SK-N-SH (cell line): ENCODE data around the gene NOS1. TPM values are rescaled to one million over a fixed set of nuclear protein-coding genes. Genes with fewer than 3 reads are reported as not detected.
"Not testable (repeated sequence)": the region's sequence is repeated elsewhere in the genome, so short reads cannot be mapped to it uniquely, and the experiment has no call there.

Source experiments
- CTCF ChIA-PET: fragments of 300-600, 350-600 bp; formaldehyde crosslinking; extraction: SDS; loops from one replicate; lab custom pipeline; 2021; lab: Yijun Ruan, JAX
- POLR2A ChIA-PET: fragments of 350-600 bp; sonication (Branson Sonifier 250); formaldehyde crosslinking; extraction: SDS; loops from one replicate; lab custom pipeline; 2020; ENCODE audit warnings: antibody characterized with exemption, inconsistent platforms; lab: Yijun Ruan, JAX
- DNase-seq: peaks from one replicate; pipeline ENCODE4 v3.0.0; 2012
- H2AFZ ChIP-seq: fragments of 200-600 bp; sonication (generic); 2 replicates; pipeline ENCODE4 v1.8.1; 2016; ENCODE audit warnings: antibody characterized with exemption, mild to moderate bottlenecking, low read depth
- H3F3A ChIP-seq: fragments of 200-600 bp; sonication (generic); replicated peaks from 2 replicates; pipeline ENCODE3; 2016; ENCODE audit warnings: antibody characterized with exemption, mild to moderate bottlenecking; ENCODE audit not compliant: insufficient read depth
- H3K27ac ChIP-seq, 2 experiments: fragments of 200-500 bp in 1 of 2; fragments of 200-600 bp in 1 of 2; sonication (Bioruptor generic) in 1 of 2; sonication (generic), shearing (Covaris generic) in 1 of 2; 2 replicates each; pipeline versions ENCODE4 v1.5.1 to v1.6.1; 2014 to 2016; ENCODE audit warnings: low read depth in 2 of 2, inconsistent platforms in 1 of 2, low read length in 1 of 2, mild to moderate bottlenecking in 1 of 2, mixed read lengths in 1 of 2
- H3K27me3 ChIP-seq: fragments of 200-600 bp; sonication (generic), shearing (Covaris generic); 2 replicates; pipeline ENCODE4 v1.6.1; 2016; ENCODE audit warnings: mixed run types; ENCODE audit not compliant: insufficient read depth
- H3K36me3 ChIP-seq, 2 experiments: fragments of 200-500 bp in 1 of 2; fragments of 200-600 bp in 1 of 2; sonication (Bioruptor generic) in 1 of 2; sonication (generic) in 1 of 2; replicated peaks in 1 of 2; 2 replicates each; pipeline versions ENCODE3 to v1.5.1; 2014 to 2016; ENCODE audit warnings: low read length in 1 of 2, mild to moderate bottlenecking in 1 of 2; ENCODE audit not compliant: insufficient read depth in 2 of 2, control insufficient read depth in 1 of 2
- H3K4me1 ChIP-seq, 2 experiments: fragments of 200-500 bp in 1 of 2; fragments of 200-600 bp in 1 of 2; sonication (Bioruptor generic) in 1 of 2; sonication (generic), shearing (Covaris generic) in 1 of 2; 2 replicates each; pipeline versions ENCODE4 v1.5.1 to v1.6.1; 2014 to 2016; ENCODE audit warnings: low read depth in 1 of 2, low read length in 1 of 2, mixed run types in 1 of 2; ENCODE audit not compliant: insufficient read depth in 2 of 2, control insufficient read depth in 1 of 2
- H3K4me2 ChIP-seq: fragments of 200-600 bp; sonication (generic), shearing (Covaris generic); 2 replicates; pipeline ENCODE4 v1.6.1; 2017; ENCODE audit warnings: mixed run types
- H3K4me3 ChIP-seq, 2 experiments: fragments of 200-500 bp in 1 of 2; fragments of 200-600 bp in 1 of 2; sonication (Bioruptor generic) in 1 of 2; sonication (generic), shearing (Covaris generic) in 1 of 2; 2 replicates each; pipeline versions ENCODE4 v1.5.1 to v1.8.1; 2014 to 2016; ENCODE audit warnings: low read depth in 2 of 2, inconsistent platforms in 1 of 2, low read length in 1 of 2, mild to moderate bottlenecking in 1 of 2, mixed read lengths in 1 of 2, moderate library complexity in 1 of 2
- H3K79me2 ChIP-seq: fragments of 200-600 bp; sonication (generic); 2 replicates; pipeline ENCODE4 v1.8.1; 2017; ENCODE audit warnings: mild to moderate bottlenecking; ENCODE audit not compliant: insufficient read depth
- H3K9ac ChIP-seq: fragments of 200-600 bp; sonication (generic); 2 replicates; pipeline ENCODE4 v1.6.1; 2017; ENCODE audit warnings: mixed run types
- H3K9me2 ChIP-seq: fragments of 200-600 bp; sonication (generic); 2 replicates; pipeline ENCODE4 v1.6.1; 2017; ENCODE audit warnings: mixed run types
- H3K9me3 ChIP-seq: fragments of 200-600 bp; sonication (generic); 2 replicates; pipeline ENCODE4 v1.6.1; 2017; ENCODE audit warnings: mixed run types, mild to moderate bottlenecking, moderate library complexity
- H4K20me1 ChIP-seq: fragments of 200-600 bp; sonication (generic); 2 replicates; pipeline ENCODE4 v1.6.1; 2017; ENCODE audit warnings: mild to moderate bottlenecking, mixed run types; ENCODE audit not compliant: insufficient read depth
- CHD2 ChIP-seq: fragments of 150-350 bp; IDR thresholded peaks from 2 replicates; pipeline ENCODE4 v1.6.1; 2018; ENCODE audit warnings: low read length; ENCODE audit not compliant: partially characterized antibody
- ELF1 ChIP-seq: IDR thresholded peaks from 2 replicates; pipeline ENCODE4 v1.4.0; 2012
- FOSL2 ChIP-seq: IDR thresholded peaks from 2 replicates; pipeline ENCODE4 v1.4.0; 2012; ENCODE audit warnings: low read depth, mild to moderate bottlenecking, moderate library complexity, borderline replicate concordance
- MXI1 ChIP-seq: IDR thresholded peaks from 2 replicates; pipeline ENCODE4 v1.6.1; 2012; ENCODE audit warnings: mild to moderate bottlenecking, low read depth, low read length, improper control_type of control experiment
- NFIC ChIP-seq: IDR thresholded peaks from 2 replicates; pipeline ENCODE4 v1.4.0; 2012; ENCODE audit warnings: borderline replicate concordance
- REST ChIP-seq: IDR thresholded peaks from 2 replicates; pipeline ENCODE4 v1.6.1; 2012; ENCODE audit warnings: mild to moderate bottlenecking, low read depth, low read length, moderate library complexity
- TAF1 ChIP-seq: IDR thresholded peaks from 2 replicates; pipeline ENCODE4 v1.6.1; 2012; ENCODE audit warnings: low read depth, mild to moderate bottlenecking, low read length, moderate library complexity, borderline replicate concordance
- TCF12 ChIP-seq: IDR thresholded peaks from 2 replicates; pipeline ENCODE4 v1.4.0; 2012
- USF1 ChIP-seq: IDR thresholded peaks from 2 replicates; pipeline ENCODE4 v1.4.0; 2012; ENCODE audit warnings: low read depth, borderline replicate concordance
- ZBTB33 ChIP-seq: IDR thresholded peaks from 2 replicates; pipeline ENCODE4 v1.4.0; 2012; ENCODE audit warnings: low read depth, borderline replicate concordance
- WGBS: methylation state at CpG from one replicate; pipeline ENCODE4 v1.1.6; 2017; ENCODE audit warnings: low lambda C conversion rate; 5-methylcytosine and 5-hydroxymethylcytosine counted together
- polyA plus RNA-seq, 3 experiments: library from polyadenylated mRNA; depleted of rRNA; stranded (reverse); fragments of >200 nt; gene quantifications; 2 replicates each; pipeline ENCODE4 v1.2.3, GENCODE V29; 2012

The NOS1 gene
- polyA plus RNA-seq, 1 of the 3 experiments (the other 2 are of a cell fraction): 0.02 TPM

DNA sequence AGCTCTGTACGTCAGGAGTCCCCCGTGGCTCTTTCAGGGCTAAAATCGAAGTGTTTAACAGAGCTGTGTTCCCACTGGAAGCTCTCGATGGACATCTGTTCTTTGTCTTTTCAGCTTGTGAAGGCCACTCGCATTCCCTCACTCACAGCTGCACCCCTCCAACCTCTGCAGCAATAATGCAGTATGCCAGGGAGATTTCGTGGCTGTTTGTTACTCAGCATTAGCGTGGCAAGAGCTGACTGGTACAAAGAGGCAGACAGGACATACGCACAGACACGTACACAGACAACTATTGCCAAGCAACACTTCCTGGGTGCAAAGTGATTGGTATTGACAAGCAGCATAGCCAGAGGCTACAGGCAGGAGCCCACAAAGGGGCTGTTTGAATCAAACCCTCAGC is 159.4 kb downstream of the NOS1 start:
- Histone ChIP-seq H3K4me3 (no peak overlapping the region), H3K9me3 (no peaks in the 10 kb centered on the region), H3K79me2 (no peaks in the 10 kb centered on the region), H3K36me3 (no peaks in the 10 kb centered on the region), H3K27me3 (no peaks in the 10 kb centered on the region; the same call in 1 of the 2 replicates), H2AFZ (no peak overlapping the region), H3K27ac (no peak overlapping the region), H3K9me2 (no peaks in the 10 kb centered on the region), H3K4me2 (no peak overlapping the region), H3F3A (no peaks in the 10 kb centered on the region), H3K9ac (no peak overlapping the region), H3K4me1 (no peaks in the 10 kb centered on the region), H4K20me1 (no peaks in the 10 kb centered on the region)
- ChIA-PET CTCF (interaction anchor here (0.6 to 2.3 kb wide), 5 partner anchors 32 to 655 kb away, joined by 3 to 10 read pairs (median 4); no protein-coding TSS in a partner anchor), POLR2A (no interaction called here)
- no peak for DNase-seq
- WGBS: 70% methylated on average over 9 of the region's 9 CpGs
- TF ChIP-seq USF1 (no peak), ZBTB33 (no peak), ELF1 (no peak), CHD2 (no peak), NFIC (no peak), REST (no peak), FOSL2 (no peak), TAF1 (no peak), MXI1 (no peak), TCF12 (no peak)

DNA sequence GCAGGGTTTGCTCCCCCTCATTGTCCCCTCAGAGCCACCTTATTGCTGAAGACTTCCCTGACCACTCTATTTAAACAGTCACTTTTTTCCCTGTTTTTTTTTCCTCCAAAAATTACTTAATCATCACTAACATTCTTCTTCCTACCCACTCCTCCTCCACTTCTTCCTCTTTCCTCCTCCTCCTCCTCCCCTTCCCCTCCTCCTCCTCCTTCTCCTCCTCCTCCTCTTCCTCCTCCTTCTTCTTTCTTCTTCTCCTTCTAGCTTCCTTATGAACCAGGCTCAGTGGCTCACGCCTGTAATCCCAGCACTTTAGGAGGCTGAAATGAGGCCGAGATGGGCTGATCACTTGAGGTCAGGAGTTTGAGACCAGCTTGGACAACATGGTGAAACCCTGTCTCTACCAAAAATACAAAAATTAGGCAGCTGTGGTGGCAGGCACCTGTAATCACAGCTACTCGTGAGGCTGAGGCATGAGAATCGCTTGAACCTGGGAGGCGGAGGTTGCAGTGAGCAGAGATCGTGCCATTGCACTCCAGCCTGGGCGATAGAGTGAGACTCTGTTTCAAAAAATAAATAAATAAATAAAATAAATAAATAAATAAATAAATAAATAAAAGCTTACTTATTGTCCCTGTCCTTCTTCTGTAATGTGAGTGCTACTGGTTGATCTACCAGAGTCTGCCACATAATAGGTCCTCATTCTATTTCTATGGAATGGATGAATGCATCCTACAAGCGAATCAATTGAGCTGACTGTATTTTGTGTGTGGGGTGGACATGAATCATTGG is 161.3 kb downstream of the NOS1 start:
- DNase-seq: not testable (repeated sequence)

DNA sequence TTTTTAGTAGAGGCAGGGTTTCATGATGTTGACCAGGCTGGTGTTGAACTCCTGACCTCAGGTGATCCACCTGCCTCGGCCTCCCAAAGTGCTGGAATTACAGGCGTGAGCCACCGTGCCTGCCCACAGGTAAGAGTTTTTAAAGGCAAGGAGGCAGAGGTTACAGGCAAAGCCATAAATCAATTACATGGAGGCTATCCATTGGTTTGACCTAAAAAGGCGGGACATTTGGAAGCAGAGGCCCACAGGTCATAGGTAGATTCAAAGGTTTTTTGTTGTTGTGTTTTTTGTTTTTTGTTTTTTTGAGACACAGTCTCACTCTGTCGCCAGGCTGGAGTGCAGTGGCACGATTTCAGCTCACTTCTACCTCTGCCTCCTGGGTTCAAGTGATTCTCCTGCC is 165.1 kb downstream of the NOS1 start:
- H3K9ac ChIP-seq, H3K79me2 ChIP-seq, H3K4me3 ChIP-seq, H3K4me2 ChIP-seq, H3K9me3 ChIP-seq, H3K36me3 ChIP-seq, H3F3A ChIP-seq, H3K27ac ChIP-seq, DNase-seq, H3K4me1 ChIP-seq, H2AFZ ChIP-seq, POLR2A ChIA-PET, H3K9me2 ChIP-seq, H3K27me3 ChIP-seq, H4K20me1 ChIP-seq: not testable (repeated sequence)
- CTCF ChIA-PET: interaction anchor here (0.8 to 3.4 kb wide), 5 partner anchors 16 to 660 kb away, joined by 4 to 10 read pairs (median 7); no protein-coding TSS in a partner anchor
- 35% methylated on average over 3 of the region's 6 CpGs for WGBS

More for the DNA sequence above, 161.3 kb downstream of the NOS1 start:
- H4K20me1 ChIP-seq, H3F3A ChIP-seq, H3K4me1 ChIP-seq, H3K9ac ChIP-seq, H3K4me2 ChIP-seq, H2AFZ ChIP-seq, H3K4me3 ChIP-seq, H3K9me2 ChIP-seq, H3K9me3 ChIP-seq, POLR2A ChIA-PET, H3K27me3 ChIP-seq, H3K36me3 ChIP-seq, H3K79me2 ChIP-seq, H3K27ac ChIP-seq: not testable (repeated sequence)
- CTCF ChIA-PET: interaction anchor here (1.0 to 1.9 kb wide), 6 partner anchors 8 to 650 kb away, joined by 3 to 7 read pairs (median 5); no protein-coding TSS in a partner anchor
- WGBS: 74% methylated on average over 8 of the region's 8 CpGs
